Lower lobe of right lung (tissue), 2 donors: Measurements from ENCODE around the gene PRRG3. TPM values are rescaled to one million over a fixed set of nuclear protein-coding genes. Genes with fewer than 3 reads are reported as not detected.

Experiments used
- ATAC-seq, 2 donors: fragments of 200-7000 bp; cut with Tn5 transposase; one replicate each; pipeline ENCODE4 v1.9.1; 2020 to 2022; ENCODE audit warnings: mild to moderate bottlenecking in 2 of 2, moderate library complexity in 2 of 2
- DNase-seq: peaks from one replicate; pipeline ENCODE4 v3.0.0-alpha.2; 2020
- H3K27ac ChIP-seq: fragments of 200-600 bp; one replicate; pipeline ENCODE4 v1.8.0; 2022
- H3K27me3 ChIP-seq: fragments of 200-600 bp; one replicate; pipeline ENCODE4 v1.8.0; 2022; ENCODE audit warnings: low read depth
- H3K36me3 ChIP-seq: fragments of 200-600 bp; one replicate; pipeline ENCODE4 v1.8.0; 2022; ENCODE audit warnings: mild to moderate bottlenecking
- H3K4me1 ChIP-seq: fragments of 200-600 bp; one replicate; pipeline ENCODE4 v1.8.0; 2022
- H3K4me3 ChIP-seq: fragments of 200-600 bp; one replicate; pipeline ENCODE4 v1.8.0; 2022; ENCODE audit warnings: mild to moderate bottlenecking
- H3K9me3 ChIP-seq: fragments of 200-600 bp; one replicate; pipeline ENCODE4 v1.8.0; 2022
- intact Hi-C: fragments of 100-400 bp; cut with DNase I; formaldehyde crosslinking; loops from one replicate; pipeline ENCODE4 v1.11.0; 2022
- total RNA-seq: library from RNA; stranded (reverse); fragmentation: NEBNext Ultra II Directional; extraction: Animal tissue kit (Norgen Biotek cat#: 25700); gene quantifications from one replicate; pipeline ENCODE4 v1.2.1, GENCODE V29; 2021
- TF ChIP-seq, protein P1 (sequence below): fragments of 200-600 bp; IDR thresholded peaks from one replicate; pipeline ENCODE4 v1.8.0; 2022; ENCODE audit warnings: antibody characterized with exemption, mild to moderate bottlenecking
- donor health status: DM: no; HTN: yes; CAD: no; lungs with severe emphysema.

PRRG3 gene
- total RNA-seq, 1 donor from 2014 or later, result 1.1 TPM

GRCh38 chrX:151702026-151702714 lies 6.9 kb downstream of the PRRG3 start:
- no peaks in the 10 kb centered on the region for H3K9me3 ChIP-seq
- H3K27me3 ChIP-seq, result no peaks in the 10 kb centered on the region
- H3K4me1 ChIP-seq, result no peaks in the 10 kb centered on the region
- TF ChIP-seq, protein P1, sequence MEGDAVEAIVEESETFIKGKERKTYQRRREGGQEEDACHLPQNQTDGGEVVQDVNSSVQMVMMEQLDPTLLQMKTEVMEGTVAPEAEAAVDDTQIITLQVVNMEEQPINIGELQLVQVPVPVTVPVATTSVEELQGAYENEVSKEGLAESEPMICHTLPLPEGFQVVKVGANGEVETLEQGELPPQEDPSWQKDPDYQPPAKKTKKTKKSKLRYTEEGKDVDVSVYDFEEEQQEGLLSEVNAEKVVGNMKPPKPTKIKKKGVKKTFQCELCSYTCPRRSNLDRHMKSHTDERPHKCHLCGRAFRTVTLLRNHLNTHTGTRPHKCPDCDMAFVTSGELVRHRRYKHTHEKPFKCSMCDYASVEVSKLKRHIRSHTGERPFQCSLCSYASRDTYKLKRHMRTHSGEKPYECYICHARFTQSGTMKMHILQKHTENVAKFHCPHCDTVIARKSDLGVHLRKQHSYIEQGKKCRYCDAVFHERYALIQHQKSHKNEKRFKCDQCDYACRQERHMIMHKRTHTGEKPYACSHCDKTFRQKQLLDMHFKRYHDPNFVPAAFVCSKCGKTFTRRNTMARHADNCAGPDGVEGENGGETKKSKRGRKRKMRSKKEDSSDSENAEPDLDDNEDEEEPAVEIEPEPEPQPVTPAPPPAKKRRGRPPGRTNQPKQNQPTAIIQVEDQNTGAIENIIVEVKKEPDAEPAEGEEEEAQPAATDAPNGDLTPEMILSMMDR, result no peak
- H3K36me3 ChIP-seq, result no peaks in the 10 kb centered on the region
- H3K27ac ChIP-seq, result no peak overlapping the region
- ATAC-seq, result no peak
- intact Hi-C loops, result no loop called here
- no peak overlapping the region for H3K4me3 ChIP-seq
- no peak for DNase-seq

DNA sequence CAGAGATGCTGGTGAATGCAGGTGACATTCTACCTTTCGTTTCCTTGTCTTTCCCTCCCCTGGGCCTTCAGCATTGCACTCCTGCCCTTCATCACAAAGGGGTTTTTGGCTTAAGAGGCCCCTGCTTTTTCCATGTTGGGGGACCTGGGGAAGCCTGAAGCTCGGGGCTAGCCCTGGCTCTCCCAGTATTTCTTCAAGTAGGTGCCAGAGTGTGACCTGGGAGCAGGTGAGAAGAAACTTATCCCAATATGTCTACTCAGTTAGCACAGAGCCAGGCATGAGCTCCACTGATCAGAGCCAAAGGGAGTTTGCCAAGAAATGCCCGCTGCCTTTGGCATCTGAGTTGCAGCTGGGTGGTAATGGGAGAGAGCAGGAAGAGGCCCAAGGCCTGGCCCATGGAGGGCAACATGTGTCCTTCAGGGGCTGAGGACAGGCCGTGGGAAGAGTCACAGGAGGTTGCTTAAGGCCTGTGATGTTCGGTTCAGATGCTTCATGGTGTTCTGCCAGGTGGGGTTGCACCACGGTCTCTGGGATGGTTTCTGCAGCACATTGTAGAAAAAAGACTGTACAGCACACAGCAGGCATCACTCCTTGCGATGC lies 7.6 kb downstream of the PRRG3 start:
- H3K36me3 ChIP-seq, result no peaks in the 10 kb centered on the region

DNA sequence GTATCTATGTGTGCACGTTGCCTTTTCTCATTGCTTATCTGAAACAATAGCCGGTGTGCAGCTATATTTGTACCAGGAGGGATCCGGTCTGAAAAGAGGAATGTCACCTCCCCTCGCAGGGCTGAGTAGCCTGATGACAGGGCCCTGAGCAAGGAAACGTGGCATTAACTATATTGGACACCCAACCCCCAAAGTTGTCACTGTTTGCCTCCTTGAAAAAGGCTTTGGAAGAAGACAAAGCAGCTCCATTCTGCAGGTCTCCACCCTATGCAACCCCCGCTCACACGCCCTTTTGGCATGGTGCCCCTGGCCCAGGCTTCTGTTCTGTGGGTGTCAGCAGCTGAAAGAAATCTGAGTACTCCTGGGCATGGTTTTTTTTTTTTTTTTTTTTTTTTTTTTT lies 8.2 kb downstream of the PRRG3 start:
- Histone ChIP-seq H3K27ac (no peak overlapping the region), H3K27me3 (no peaks in the 10 kb centered on the region), H3K36me3 (no peaks in the 10 kb centered on the region), H3K4me3 (no peak overlapping the region), H3K9me3 (no peaks in the 10 kb centered on the region), H3K4me1 (no peaks in the 10 kb centered on the region)
- TF ChIP-seq, protein P1, result no peak
- no peak for DNase-seq
- intact Hi-C loops, result no loop called here
- ATAC-seq, result no peak

More for the DNA sequence above, 7.6 kb downstream of the PRRG3 start:
- TF ChIP-seq, protein P1, result no peak
- no peak for ATAC-seq
- H3K4me1 ChIP-seq, result no peaks in the 10 kb centered on the region
- no peak overlapping the region for H3K4me3 ChIP-seq
- no peak for DNase-seq
- intact Hi-C loops, result no loop called here
- no peaks in the 10 kb centered on the region for H3K9me3 ChIP-seq
- H3K27ac ChIP-seq, result no peak overlapping the region
- no peaks in the 10 kb centered on the region for H3K27me3 ChIP-seq

- TF ChIP-seq, protein P1, result no peak
- intact Hi-C loops, result no loop called here
- DNase-seq (no peak), ATAC-seq (no peak)
- H3K36me3 ChIP-seq, result no peaks in the 10 kb centered on the region
- H3K27me3 ChIP-seq, result no peaks in the 10 kb centered on the region
- no peak overlapping the region for H3K27ac ChIP-seq
- H3K9me3 ChIP-seq, result no peaks in the 10 kb centered on the region
- H3K4me1 ChIP-seq, result no peaks in the 10 kb centered on the region
- H3K4me3 ChIP-seq, result no peak overlapping the region
Observed at GRCh38 chrX:151704041-151704663, 8.9 kb downstream of the PRRG3 start.

DNA sequence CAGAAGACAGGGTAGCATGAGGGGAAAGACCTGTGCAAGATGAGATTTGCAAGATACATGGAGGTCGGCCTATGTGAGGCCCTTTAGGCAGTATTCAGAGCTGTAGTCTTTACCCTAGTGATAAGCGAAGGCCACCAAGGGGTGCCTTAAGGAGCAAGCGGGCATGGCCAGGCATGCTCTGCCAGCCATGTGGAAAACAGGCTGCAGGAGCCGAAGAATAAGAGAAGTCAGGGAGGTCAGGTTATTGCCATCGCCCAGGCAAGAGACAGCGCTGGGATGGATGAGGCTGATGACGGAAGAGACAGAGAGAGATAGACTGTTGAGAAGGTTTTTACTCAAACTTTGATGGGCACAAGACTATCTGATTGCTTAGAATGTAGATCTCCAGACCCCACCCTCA lies 13.6 kb downstream of the PRRG3 start:
- no peaks in the 10 kb centered on the region for H3K4me1 ChIP-seq
- DNase-seq, result no peak
- no peak overlapping the region for H3K27ac ChIP-seq
- no peak for ATAC-seq
- no peaks in the 10 kb centered on the region for H3K9me3 ChIP-seq
- intact Hi-C loops, result no loop called here
- H3K27me3 ChIP-seq, result no peaks in the 10 kb centered on the region
- TF ChIP-seq, protein P1, result no peak
- no peak overlapping the region for H3K4me3 ChIP-seq
- H3K36me3 ChIP-seq, result no peaks in the 10 kb centered on the region
